Measurements from ENCODE around the gene BRIX1. TPM values are rescaled to one million over a fixed set of nuclear protein-coding genes. Genes with fewer than 3 reads are reported as not detected.
A peak's percentile ranks its signal among the peaks of the same experiment; 100 is the strongest.

Gene BRIX1
- total RNA-seq, 1 experiment from 2014 or later: 76.4 TPM

- peak overlapping the region; percentile 88 for H3K27ac ChIP-seq (ENCODE audit: low read depth, low read length)
- DNase-seq (ENCODE audit: low read depth, low spot score) (peak; percentile 73), ATAC-seq (peak; percentile 80)
- BruUV-seq (replicated peaks): no TSS peak
- no peaks in the 10 kb centered on the region for H3K27me3 ChIP-seq (ENCODE audit: insufficient read depth, low read length)
- ChIA-PET CTCF (interaction anchor here (1.0 to 1.9 kb wide), 2 partner anchors 15 to 253 kb away, joined by 3 to 5 read pairs; partner anchors contain the start of genes BRIX1 and RAD1), RAD21 (ENCODE audit: low non-redundant PET in 1 of 2, low total read pairs in 2 of 2, uncharacterized antibody in 2 of 2, unreplicated experiment in 2 of 2) (interaction anchor here in 1 of 2 experiments (0.9 kb wide), 1 partner anchor 14 kb away, joined by 6 read pairs; the partner anchor contains the start of genes BRIX1 and RAD1), POLR2A (interaction anchor here (1.0 to 2.3 kb wide), 3 partner anchors 12 to 448 kb away, joined by 3 to 26 read pairs (median 4); partner anchors contain the start of genes BRIX1 and RAD1)
- no peaks in the 10 kb centered on the region for H3K9me2 ChIP-seq (ENCODE audit: insufficient read depth)
- peaks cover 68% of the 10 kb centered on the region for H3K79me2 ChIP-seq (ENCODE audit: insufficient read depth, low read length)
- intact Hi-C loops (cut with micrococcal nuclease): loop anchor here (1.0 to 10.0 kb wide), 2 partner anchors 15 to 1485 kb away; partner anchors contain the start of genes BRIX1, RAD1 and TARS1
- H3K36me3 ChIP-seq (ENCODE audit: control insufficient read depth in 1 of 2, insufficient read depth in 2 of 2, low read length in 2 of 2): peaks cover 13 to 17% of the 10 kb centered on the region in 2 experiments
- H3K4me1 ChIP-seq (ENCODE audit: control insufficient read depth in 1 of 2, insufficient read depth in 2 of 2, low read length in 2 of 2): peaks cover 15 to 24% of the 10 kb centered on the region in 2 experiments
- H3K9ac ChIP-seq (ENCODE audit: low read length): peak overlapping the region; percentile 92
- H4K20me1 ChIP-seq (ENCODE audit: insufficient read depth): peaks cover 7% of the 10 kb centered on the region
- no peaks in the 10 kb centered on the region for H3K9me3 ChIP-seq (ENCODE audit: control insufficient read depth in 1 of 2, insufficient read depth in 1 of 2, low read depth in 1 of 2, low read length in 2 of 2)
- TF ChIP-seq, protein P1, sequence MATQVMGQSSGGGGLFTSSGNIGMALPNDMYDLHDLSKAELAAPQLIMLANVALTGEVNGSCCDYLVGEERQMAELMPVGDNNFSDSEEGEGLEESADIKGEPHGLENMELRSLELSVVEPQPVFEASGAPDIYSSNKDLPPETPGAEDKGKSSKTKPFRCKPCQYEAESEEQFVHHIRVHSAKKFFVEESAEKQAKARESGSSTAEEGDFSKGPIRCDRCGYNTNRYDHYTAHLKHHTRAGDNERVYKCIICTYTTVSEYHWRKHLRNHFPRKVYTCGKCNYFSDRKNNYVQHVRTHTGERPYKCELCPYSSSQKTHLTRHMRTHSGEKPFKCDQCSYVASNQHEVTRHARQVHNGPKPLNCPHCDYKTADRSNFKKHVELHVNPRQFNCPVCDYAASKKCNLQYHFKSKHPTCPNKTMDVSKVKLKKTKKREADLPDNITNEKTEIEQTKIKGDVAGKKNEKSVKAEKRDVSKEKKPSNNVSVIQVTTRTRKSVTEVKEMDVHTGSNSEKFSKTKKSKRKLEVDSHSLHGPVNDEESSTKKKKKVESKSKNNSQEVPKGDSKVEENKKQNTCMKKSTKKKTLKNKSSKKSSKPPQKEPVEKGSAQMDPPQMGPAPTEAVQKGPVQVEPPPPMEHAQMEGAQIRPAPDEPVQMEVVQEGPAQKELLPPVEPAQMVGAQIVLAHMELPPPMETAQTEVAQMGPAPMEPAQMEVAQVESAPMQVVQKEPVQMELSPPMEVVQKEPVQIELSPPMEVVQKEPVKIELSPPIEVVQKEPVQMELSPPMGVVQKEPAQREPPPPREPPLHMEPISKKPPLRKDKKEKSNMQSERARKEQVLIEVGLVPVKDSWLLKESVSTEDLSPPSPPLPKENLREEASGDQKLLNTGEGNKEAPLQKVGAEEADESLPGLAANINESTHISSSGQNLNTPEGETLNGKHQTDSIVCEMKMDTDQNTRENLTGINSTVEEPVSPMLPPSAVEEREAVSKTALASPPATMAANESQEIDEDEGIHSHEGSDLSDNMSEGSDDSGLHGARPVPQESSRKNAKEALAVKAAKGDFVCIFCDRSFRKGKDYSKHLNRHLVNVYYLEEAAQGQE (IDR thresholded peaks at IDR 0.05; ENCODE audit: low read depth): no peak
- no peak for TF ChIP-seq CBX3 (IDR thresholded peaks at IDR 0.05; ENCODE audit: low read depth)
- TF ChIP-seq ZFX (IDR thresholded peaks at IDR 0.05): peak; percentile 68
- H2AFZ ChIP-seq (ENCODE audit: low read depth, low read length, poor library complexity, severe bottlenecking): no peak overlapping the region
- peak overlapping the region; percentile 90 to 93 for H3K4me3 ChIP-seq (replicated peaks in 1 of 2; ENCODE audit: low read depth in 1 of 2, low read length in 2 of 2)
- H3K4me2 ChIP-seq (ENCODE audit: low read length): peak overlapping the region; percentile 80
Measured at GRCh38 chr5:34929720-34930461, 14.4 kb downstream of the BRIX1 start.

Measured in HCT116 (cell line).